Muscle of arm (tissue), 12 donors: ENCODE measurements around the gene TMIGD1. TPM values are rescaled to one million over a fixed set of nuclear protein-coding genes. Genes with fewer than 3 reads are reported as not detected.
A peak's percentile ranks its signal among the peaks of the same experiment; 100 is the strongest.

ENCODE experiments used
- DNase-seq: peaks from one replicate; pipeline ENCODE4 v3.0.0-alpha.2; 2013
- polyA plus RNA-seq, 12 donors: library from polyadenylated mRNA; unstranded; fragments of 120-200 nt; gene quantifications; one replicate each; pipeline ENCODE4 v1.2.1, GENCODE V29; 2013; ENCODE audit not compliant: insufficient read length in 12 of 12

TMIGD1 gene
- polyA plus RNA-seq, 12 donors, result not detected

- DNase-seq, result no peak
Observed at GRCh38 chr17:30332057-30332542, 1.8 kb downstream of the TMIGD1 start.

DNA sequence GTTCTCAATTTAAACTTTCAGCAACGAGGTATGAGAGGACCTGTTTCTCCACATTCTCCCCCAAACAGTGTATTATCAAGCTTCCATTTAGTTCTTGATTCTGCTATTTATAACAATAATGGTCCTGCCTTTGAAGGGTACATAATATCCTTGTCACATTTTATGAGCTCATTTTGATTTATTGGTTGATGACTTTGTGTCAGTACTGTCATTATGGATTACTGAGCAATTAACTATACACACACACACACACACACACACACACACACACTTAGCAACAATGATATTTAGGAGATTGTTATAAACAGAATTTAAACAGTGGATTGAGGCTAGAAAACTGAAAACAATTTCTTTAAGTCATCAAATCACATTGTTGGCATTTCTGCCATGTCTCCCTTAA is 7.0 kb downstream of the TMIGD1 start:
- DNase-seq, result no peak

- no peak for DNase-seq
Observed at GRCh38 chr17:30324723-30325122, 9.1 kb downstream of the TMIGD1 start.

- no peak for DNase-seq
Observed at GRCh38 chr17:30323895-30324319, 9.9 kb downstream of the TMIGD1 start.

GRCh38 chr17:30323262-30323894 is 10.5 kb downstream of the TMIGD1 start:
- no peak for DNase-seq

- DNase-seq, result no peak
Observed at GRCh38 chr17:30321314-30321713, 12.5 kb downstream of the TMIGD1 start.

DNA sequence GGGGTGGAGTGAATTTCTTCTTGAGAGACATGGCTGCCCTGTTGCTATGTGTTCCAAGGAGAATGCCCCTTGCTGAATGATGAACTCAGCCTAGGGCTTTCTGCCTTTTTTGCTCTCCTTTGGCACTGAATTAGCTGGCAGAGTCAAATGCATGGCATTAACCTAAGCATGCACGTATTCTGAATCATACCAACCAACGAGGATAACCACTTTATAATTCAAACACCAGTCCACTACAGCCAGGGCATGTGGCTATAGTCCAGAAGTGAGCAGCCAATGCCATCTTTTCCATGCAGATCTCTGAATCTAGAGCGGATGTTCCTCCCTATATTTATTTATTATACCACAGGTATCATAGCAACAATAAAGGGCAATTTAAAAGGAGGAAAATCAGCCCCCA is 15.7 kb downstream of the TMIGD1 start:
- no peak for DNase-seq

DNA sequence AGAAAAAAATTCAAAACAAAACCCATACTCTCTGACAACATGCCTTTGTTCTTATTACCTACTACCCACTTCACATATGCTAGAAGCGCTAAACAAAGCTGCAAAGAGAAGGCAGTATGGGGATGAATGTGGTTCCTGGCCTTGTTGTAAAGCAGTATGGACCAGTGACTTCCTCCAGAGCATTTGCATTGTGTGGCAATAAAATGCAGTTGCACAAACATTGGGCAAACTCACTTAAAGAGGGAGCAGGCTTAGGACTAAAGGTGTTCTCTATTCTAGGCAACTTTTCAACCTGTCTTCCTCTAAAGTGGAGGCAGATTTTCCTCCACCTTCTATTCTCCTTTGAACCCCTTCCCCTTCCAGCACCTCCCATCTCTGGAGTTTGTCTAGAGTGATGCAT is 17.1 kb downstream of the TMIGD1 start:
- no peak for DNase-seq

GRCh38 chr17:30315106-30315505 is 18.8 kb downstream of the TMIGD1 start:
- no peak for DNase-seq

DNA sequence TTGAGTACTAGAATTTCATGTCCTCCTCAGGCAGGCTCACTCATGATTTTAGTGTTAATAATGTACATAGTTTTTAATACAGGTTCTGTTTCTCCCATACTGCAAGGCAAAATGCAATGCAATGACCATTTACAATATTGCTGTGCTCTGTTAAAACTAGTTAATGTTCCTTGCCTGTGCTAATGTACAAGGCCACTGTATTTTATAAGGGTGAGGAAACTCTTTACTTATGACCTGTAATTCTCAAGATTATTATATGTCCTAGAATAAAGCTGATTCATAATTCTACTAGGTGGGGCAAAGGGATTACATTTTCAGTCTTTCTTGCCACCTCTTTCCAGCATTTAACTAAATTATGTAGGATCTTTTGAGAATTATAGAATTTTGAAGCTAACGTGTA is 19.4 kb downstream of the TMIGD1 start:
- DNase-seq, result no peak

DNA sequence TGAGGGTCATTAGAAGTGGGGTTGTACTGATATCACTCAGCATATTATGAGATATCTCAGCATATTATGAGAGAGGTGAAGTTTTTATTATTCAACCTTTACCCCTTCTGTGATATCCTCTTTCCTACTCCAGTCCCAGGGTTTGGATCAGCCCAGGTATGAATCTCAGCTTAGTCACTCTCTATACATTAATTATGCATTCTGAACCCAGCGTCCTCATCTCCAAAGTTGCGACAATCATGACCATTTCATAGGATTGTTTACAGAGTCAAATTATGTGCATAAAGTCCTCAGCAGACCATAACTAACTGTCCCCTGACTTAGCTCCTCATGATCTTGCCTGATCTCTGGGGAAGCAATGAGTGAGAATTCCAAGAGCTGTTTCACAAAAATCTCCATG is 21.6 kb downstream of the TMIGD1 start:
- no peak for DNase-seq

DNA sequence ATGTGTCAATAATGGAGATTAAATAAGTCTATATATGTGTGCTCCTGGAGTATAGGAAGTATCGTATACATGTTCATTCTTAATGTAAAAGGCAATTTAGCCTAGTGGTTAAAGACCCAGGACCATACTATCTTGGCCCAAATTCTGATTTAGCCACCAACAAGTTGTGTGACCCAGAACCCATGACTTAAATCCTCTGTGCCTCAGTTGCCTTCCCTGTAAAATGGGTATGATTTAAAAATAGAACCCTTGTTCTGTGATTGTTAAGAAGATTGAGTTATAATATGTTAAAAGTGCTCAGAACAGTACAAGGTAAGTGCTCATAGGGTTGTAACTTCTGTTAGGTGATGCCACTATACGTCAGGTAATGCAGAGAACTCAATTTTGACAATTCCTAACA is 23.3 kb downstream of the TMIGD1 start:
- no peak for DNase-seq

DNA sequence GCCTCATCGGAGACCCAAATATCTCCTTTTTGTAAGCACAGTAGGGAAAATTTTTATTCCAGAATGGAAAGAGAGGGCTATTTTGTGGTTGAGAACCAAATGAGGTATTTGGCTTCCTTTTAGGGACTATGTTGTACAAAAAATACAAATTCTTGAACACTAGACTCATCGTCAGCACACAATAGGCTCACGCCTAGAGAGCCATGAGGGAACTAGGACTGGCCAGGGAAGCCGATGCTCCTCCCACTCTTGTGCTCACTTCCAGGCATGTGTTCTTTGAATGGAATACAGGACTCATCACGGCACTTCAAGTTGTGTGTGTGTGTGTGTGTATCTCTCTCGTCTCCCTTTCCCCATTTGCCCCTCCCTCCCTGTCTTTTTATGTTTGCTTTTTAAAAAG is 24.3 kb downstream of the TMIGD1 start:
- DNase-seq, result no peak

DNA sequence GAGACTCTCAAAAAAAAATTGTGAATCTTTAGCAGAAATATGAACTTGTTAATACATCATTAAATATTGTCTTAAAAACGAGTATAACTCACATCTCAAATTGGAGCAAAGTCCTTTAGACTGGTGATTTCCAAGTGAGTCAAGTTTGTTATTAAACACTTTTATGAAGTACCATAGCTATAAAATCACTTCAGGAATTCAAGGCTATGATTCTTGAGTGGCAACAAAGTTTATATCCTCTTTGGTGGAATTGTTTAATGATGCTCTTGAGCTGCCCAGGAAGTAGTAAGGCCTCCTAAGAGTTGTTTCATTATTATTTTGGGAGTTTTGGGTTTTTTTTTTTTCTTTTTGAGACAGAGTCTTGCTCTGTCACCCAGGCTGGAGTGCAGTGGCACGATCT is 25.5 kb downstream of the TMIGD1 start:
- DNase-seq, result no peak

DNA sequence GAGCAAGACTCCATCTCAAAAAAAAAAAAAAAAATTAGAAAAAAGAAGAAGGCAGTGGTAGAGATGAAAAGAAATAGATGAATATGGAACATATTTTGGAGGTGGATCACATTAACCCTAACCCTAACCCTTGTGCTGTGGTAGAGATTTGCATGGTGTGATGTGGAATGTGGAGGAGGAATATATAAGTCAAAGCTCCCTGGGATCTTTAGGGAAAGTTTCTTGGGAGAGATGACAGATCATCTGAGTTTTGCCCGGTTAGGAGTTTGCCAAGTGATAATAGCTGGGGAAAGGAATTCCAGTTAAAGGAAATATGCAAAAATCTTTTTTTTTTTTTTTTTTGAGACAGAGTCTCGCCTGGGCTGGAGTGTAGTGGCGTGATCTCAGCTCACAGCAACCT is 29.1 kb downstream of the TMIGD1 start:
- no peak for DNase-seq

DNA sequence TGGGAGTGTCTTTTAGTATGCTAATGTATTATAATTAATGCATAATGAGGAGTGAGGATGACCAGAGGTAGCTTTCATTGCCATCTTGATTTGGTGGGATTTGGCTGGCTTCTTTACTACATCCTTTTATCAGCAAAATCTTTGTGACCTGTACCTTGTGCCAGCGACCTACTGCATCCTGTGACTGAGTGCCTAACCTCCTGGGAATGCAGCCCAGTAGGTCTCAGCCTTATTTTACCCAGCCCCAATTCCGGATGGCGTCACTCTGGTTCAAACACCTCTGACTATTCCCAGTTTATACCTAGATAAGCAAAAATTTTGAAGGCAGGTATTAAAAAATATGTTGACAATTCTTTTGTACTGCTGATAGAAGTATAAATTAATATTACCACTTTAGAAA is 31.6 kb downstream of the TMIGD1 start:
- no peak for DNase-seq

GRCh38 chr17:30300818-30301217 is 33.0 kb downstream of the TMIGD1 start:
- no peak for DNase-seq

DNA sequence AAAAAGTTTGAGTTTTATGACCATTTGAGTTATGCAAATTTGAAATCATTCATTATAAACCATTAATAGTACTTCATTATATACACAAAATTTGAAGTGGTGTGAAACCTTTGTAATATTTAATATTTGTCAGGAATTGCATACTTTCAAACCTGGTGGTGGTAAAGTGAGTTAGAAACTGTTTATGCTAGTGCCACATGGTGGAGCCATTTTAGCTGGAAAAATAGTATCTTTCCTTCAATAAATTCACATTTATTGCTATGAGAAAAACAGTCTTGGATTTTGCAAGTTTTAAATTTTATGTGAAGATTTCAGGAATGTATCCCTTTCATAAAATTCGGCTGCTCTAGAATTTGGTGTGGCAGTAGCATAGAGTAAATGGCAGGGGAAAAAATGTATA is 34.9 kb downstream of the TMIGD1 start:
- no peak for DNase-seq

GRCh38 chr17:30297715-30298114 is 36.1 kb downstream of the TMIGD1 start:
- DNase-seq, result no peak

DNA sequence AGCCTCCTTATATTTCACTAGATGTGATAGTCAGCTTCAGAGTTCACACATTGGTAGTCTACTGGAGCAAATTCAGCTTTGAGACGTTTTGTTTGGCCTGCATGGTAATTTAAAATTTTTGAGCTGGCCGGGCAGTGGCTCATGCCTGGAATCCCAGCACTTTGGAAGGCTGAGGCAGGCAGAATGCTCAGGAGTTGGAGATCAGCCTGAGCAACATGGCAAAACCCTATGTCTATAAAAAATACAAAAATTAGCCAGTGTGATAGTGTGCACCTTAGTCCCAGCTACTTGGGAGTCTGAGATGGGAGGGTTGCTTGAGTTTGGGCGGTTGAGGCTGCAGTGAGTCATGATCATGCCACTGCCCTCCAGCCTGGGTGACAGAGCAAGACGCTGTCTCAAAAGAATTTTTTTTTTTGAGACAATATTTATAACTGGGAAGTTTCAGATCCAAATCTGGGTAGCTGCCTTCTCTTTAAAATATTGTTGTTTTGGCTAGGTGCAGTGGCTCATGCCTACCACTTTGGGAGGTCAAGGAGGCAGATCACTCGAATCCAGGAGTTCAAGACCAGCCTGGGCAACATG is 37.3 kb downstream of the TMIGD1 start:
- DNase-seq, result no peak

DNA sequence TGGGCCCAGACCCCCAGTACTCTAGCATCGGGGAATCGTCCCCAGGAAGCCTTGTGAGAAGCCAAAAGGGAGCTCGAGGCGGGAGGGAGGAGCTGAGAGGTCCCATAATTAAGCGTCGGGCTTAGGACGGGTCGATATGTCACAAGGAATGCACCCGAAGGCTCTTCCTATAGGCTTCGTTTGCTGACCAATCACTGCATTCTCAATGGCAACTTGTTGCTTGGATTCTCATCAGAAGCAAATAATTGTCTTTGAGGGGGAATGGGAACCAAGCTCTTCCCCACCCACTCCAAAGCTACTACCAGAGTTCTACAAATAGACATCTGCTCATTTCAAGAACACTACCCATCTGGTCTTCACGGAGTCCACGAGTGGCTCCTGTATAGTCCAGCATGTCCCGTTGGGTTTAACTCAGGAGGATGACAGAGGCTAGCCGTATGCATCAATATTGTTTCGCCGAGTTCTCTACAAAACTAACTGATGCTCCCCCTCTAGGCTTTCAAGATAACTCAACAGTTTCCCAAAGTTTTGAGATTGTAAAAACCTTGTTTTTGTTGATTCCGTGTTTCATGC is 41.5 kb downstream of the TMIGD1 start:
- peak; percentile 52 for DNase-seq

DNA sequence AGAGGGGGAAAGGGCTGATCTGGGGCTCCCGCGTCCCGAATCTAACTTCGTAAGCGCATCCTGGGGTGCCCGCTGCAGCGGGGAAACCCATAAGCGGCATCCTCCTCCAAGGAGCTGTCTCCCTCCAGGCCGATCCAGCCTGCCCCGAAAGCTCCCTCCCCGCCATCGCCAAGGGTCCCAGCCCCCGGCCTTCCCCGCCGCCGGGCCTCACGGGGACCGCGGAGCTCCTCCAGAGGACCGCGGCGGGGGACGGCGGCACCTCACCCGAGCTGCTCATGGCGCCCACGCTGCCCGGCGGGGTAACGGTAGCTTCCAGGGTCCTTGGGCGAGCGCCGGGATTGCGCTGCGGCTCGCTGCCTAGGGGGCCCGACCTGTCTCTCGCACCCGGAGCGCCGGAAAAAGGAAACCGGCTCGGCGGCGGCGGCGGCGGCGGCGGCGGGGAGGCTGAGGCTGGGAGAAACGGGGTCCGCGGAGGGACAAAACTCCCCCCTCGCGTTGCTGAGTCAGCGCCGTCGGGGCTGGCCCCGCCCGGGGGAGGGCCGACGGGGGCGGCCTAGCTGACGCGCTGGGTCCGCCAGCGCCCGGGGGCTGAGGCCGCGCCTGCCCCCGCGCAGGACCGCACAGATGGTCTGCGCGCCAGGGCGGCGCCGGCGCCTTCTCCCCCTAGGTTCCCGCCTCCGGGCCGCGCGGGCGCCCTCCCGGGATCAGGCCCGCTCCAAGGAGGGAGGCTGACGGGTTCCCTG is 42.1 kb downstream of the TMIGD1 start, which contains the start of gene BLMH:
Gene BLMH, minus strand, starts transcription at position 402 of the 743 bp plus-strand sequence. Its CDS starts 125 bp downstream, at position 277.
- DNase-seq, result peak; percentile 85
